LNCAP (cell line): ENCODE measurements around the gene INTS14.

ENCODE experiments used
- TF ChIP-seq, protein P1 (sequence below): fragments of 450-650 bp; IDR thresholded peaks from 2 replicates; pipeline ENCODE4 v1.5.1; 2017; ENCODE audit warnings: mild to moderate bottlenecking

The INTS14 gene

DNA sequence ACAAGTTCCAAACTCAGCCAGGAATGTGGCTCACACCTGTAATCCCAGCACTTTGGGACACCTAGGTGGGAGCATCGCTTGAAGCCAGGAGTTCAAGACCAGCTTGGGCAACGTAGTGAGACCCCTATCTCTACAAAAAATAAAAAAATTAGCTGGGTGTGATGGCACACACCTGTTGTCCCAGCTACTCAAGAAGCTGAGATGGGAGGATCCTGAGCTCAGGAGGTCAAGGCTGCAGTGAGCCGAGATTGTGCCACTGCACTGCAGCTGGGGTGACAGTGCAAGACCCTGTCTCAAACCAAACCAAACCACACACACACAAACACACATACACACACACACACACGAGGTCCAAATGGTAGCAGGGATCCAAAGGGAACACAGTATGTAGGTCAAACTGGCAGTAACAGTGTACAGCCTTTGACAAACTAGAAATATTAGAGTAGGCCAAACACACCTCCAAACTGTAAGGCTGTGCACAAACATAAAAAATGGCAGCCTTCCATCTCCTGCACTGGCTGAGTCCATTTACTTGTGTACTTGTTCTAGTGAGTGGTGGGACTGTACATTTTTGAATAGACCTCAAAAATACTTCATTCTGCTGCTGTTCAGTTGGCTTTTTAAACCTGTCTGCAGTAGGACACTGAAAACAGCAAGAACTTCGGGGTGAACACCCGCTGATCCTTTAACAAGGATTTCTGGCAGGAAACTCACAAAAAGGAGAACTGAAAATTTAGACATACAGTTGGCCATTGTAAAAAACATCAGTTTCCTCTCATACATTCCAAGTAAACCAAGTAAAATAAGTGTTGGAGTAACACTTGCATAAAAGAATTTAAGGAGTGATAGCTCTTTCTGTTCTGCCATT, 33.6 kb downstream of the INTS14 start:
- TF ChIP-seq, protein P1, sequence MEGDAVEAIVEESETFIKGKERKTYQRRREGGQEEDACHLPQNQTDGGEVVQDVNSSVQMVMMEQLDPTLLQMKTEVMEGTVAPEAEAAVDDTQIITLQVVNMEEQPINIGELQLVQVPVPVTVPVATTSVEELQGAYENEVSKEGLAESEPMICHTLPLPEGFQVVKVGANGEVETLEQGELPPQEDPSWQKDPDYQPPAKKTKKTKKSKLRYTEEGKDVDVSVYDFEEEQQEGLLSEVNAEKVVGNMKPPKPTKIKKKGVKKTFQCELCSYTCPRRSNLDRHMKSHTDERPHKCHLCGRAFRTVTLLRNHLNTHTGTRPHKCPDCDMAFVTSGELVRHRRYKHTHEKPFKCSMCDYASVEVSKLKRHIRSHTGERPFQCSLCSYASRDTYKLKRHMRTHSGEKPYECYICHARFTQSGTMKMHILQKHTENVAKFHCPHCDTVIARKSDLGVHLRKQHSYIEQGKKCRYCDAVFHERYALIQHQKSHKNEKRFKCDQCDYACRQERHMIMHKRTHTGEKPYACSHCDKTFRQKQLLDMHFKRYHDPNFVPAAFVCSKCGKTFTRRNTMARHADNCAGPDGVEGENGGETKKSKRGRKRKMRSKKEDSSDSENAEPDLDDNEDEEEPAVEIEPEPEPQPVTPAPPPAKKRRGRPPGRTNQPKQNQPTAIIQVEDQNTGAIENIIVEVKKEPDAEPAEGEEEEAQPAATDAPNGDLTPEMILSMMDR: no peak

DNA sequence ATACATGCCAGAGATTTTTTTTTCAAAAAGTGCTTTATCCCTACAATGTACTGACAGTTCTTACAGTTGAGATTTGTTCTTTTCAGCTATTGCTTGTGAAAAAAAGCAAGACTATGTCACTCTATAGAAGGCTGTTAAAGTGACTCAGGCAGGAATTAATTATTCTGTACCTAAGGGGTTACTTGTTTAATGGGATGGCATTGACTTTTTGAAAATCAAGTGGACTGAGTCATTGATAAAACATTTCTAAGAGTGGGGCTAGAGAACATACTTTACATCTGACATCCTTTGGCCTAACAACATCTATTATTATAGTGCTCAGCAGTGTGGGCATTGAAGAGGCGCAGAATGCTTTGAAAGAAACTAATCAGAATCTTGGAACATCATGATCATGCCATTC, 34.3 kb downstream of the INTS14 start:
- TF ChIP-seq, protein P1: no peak

DNA sequence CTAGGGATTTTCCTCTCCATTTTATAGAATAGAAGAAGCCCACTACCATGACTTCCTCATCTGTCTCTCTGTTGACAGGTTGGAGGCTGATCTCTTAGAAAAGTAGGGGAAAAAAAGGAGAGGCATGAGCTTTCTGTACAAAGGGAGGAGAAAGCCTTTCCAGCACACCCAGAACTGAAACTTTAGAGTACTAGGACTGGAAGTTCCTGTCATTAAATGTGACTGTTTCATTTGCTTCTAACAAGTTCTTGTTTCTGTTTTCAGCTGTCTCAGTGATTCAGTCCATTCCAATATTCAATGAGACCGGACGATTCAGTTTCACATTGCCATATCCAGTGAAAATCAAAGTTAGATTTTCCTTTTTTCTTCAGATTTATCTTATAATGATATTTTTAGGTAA, 39.0 kb downstream of the INTS14 start:
- TF ChIP-seq, protein P1: no peak

DNA sequence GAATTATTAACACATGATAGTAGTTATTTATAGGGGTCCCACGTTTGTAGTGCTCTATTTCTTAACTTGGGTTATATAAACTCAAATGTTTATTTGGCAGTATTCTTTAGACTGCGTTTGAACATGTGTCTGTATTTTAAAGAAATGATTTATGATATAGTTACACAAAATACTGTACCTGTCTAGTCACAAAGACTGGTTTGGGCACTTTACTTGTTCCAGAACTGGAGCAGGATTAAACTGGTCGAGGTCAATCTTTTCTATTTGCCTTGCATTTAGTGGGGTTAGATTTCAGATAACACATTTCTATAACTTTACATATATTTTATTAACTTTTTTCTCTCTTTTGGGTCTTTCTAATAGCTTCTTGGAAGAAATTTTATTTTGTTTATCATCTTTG, 41.2 kb downstream of the INTS14 start:
- TF ChIP-seq, protein P1: no peak

GRCh38 chr15:65561934-65562333, 49.0 kb downstream of the INTS14 start:
- TF ChIP-seq, protein P1: no peak

DNA sequence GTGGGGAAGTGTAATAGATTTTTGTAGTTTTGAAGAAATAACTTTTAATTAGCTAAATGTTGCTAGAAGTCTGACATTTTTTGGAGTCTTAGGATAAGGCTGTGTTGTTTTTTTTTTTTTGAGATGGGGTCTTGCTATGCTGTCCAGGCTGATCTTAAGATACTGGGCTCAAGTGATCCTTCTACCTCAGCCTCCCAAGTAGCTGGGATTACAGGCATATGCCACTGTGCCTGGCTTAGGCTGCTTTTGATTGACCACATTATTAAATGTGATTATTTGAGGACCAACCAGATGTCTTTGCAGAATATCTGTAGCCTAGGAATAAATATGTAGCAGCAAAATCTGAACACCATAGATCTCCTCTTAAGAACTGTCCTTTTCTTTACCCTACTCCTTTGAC, 51.0 kb downstream of the INTS14 start:
- TF ChIP-seq, protein P1: no peak

DNA sequence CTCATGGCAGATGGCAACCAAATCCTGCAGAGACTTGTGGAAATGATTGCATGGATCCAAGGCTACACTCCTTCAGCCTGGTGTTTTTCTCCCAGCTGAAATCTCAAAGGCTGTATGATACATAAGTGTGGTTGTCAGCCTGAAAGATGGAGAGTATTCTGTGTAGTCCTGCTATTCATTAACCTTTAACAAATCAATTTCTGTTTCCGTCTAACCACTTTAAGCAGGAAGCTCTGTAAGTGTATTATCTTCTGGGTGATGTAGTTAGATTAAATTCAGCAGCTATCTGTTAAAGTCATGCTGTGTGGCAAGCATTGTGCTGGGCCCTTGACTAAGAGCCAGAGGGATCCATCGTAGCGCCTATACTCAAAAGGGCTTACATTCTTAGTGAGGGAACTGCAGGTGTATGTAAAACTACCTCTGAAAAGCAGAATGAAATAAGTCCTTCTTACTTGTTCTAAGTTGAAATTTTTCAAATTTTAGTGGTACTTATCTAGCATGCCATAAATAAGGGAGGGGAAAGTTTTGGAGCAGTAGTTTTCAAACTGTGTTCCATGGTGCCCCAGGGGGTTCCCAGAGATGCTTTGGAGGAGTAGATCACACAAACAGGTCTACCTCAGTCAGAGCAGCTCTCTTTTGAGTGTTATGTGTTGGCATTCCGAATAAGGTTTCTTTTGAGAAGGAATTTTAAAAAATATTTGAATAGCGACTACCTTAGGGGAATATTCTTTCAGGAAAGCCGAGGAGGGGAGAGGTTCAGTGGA, 51.8 kb downstream of the INTS14 start:
- TF ChIP-seq, protein P1: no peak
